Body of pancreas (tissue), 4 donors: ENCODE measurements around the gene ADAMTS17. TPM values are rescaled to one million over a fixed set of nuclear protein-coding genes. Genes with fewer than 3 reads are reported as not detected.

Experiments
- ATAC-seq: fragments of 150-250 bp; one replicate; pipeline ENCODE4 v1.9.1; 2016
- DNase-seq, 4 donors: peaks; one replicate each; pipeline ENCODE4 v3.0.0-alpha.2; 2019
- H3K27ac ChIP-seq, 4 donors: fragments of 200-600 bp; sonication (generic); 1 replicate in 3 of 4; 2 replicates in 1 of 4; pipeline versions ENCODE4 v1.5.1 to v1.6.1; 2016 to 2019; ENCODE audit warnings: mild to moderate bottlenecking in 1 of 4, mixed read lengths in 1 of 4, moderate library complexity in 1 of 4
- H3K27me3 ChIP-seq, 2 donors: fragments of 200-600 bp; sonication (generic); one replicate each; pipeline ENCODE4 v1.6.0; 2016; ENCODE audit warnings: mild to moderate bottlenecking in 1 of 2
- H3K36me3 ChIP-seq, 2 donors: fragments of 200-600 bp; sonication (generic); replicated peaks in 1 of 2; 2 replicates each; pipeline ENCODE4 v1.5.1; 2016; ENCODE audit warnings: low read depth in 2 of 2; ENCODE audit not compliant: insufficient read depth in 1 of 2
- H3K4me1 ChIP-seq: fragments of 200-600 bp; sonication (generic); one replicate; pipeline ENCODE4 v1.6.0; 2016
- H3K4me3 ChIP-seq, 2 donors: fragments of 200-600 bp; sonication (generic); 1 replicate in 1 of 2; 2 replicates in 1 of 2; pipeline ENCODE4 v1.5.1; 2016 to 2019
- H3K9me3 ChIP-seq, 3 donors: fragments of 200-600 bp; sonication (generic); 1 replicate in 2 of 3; 2 replicates in 1 of 3; pipeline ENCODE4 v1.5.1; 2016
- CTCF ChIP-seq, 7 experiments: fragments of 450-650 bp in 4 of 7; fragments of 200-600 bp in 3 of 7; sonication (generic) in 3 of 7; IDR thresholded peaks; one replicate each; pipeline ENCODE4 v1.5.1; 2016 to 2019; ENCODE audit warnings: antibody characterized with exemption in 7 of 7
- POLR2A ChIP-seq, 3 donors: fragments of 450-650 bp; IDR thresholded peaks; one replicate each; pipeline ENCODE4 v1.6.1; 2016; ENCODE audit warnings: antibody characterized with exemption in 3 of 3, mild to moderate bottlenecking in 2 of 3
- WGBS, 2 donors: methylation state at CpG; one replicate each; pipeline ENCODE4 v1.1.5; 2017; 5-methylcytosine and 5-hydroxymethylcytosine counted together
- intact Hi-C: fragments of 100-400 bp; cut with DNase I; formaldehyde crosslinking; loops from one replicate; pipeline ENCODE4 v1.15.1; 2023
- total RNA-seq, 2 donors: library from RNA; depleted of rRNA; stranded (reverse); fragments of >200 nt; gene quantifications; one replicate each; pipeline ENCODE4 v1.1.0, GENCODE V29; 2016

Gene ADAMTS17
- total RNA-seq, 2 donors from 2014 or later = 24.6 to 26.0 TPM

GRCh38 chr15:99984491-99985243 is 357.1 kb downstream of the ADAMTS17 start:
- no peak overlapping the region for H3K27ac ChIP-seq
- no peak for ATAC-seq
- no peak overlapping the region for H3K4me3 ChIP-seq
- H3K4me1 ChIP-seq = peaks cover 21% of the 10 kb centered on the region
- intact Hi-C loops = no loop called here
- H3K36me3 ChIP-seq = no peaks in the 10 kb centered on the region
- no peak for TF ChIP-seq POLR2A (IDR thresholded peaks at IDR 0.05)
- TF ChIP-seq CTCF (IDR thresholded peaks at IDR 0.05) = no peak
- no peaks in the 10 kb centered on the region for H3K9me3 ChIP-seq
- no peak for DNase-seq
- no peaks in the 10 kb centered on the region for H3K27me3 ChIP-seq
- WGBS, 2 donors = 95 to 98% methylated on average over 12 to 18 of the region's 18 CpGs

DNA sequence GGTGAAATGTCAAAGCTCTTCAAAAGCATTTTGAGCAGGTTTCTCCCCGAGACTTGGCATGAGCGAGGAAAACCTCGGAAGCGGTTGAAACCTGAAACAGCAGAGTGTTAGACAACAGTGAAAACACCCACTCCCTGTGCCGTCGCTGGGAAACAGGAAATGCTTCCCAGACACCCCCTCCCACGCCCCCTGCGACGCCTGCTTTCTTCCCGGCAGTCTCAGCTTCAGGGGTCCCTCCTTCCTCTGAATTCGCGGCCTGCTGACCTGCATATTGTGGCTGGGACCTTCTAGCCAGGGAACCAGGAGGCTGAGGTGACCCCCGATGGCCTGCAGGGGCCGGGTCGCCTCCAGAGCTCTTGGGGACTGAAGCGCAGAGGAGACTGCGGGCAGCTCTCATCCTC is 357.9 kb downstream of the ADAMTS17 start:
- Histone ChIP-seq H3K27me3 (no peaks in the 10 kb centered on the region), H3K27ac (no peak overlapping the region), H3K9me3 (no peaks in the 10 kb centered on the region), H3K4me3 (no peak overlapping the region), H3K4me1 (peaks cover 21% of the 10 kb centered on the region), H3K36me3 (no peaks in the 10 kb centered on the region)
- no peak for ATAC-seq
- TF ChIP-seq POLR2A (IDR thresholded peaks at IDR 0.05) (no peak), CTCF (IDR thresholded peaks at IDR 0.05) (no peak)
- intact Hi-C loops = no loop called here
- DNase-seq = no peak
- 62 to 86% methylated on average over 17 of the region's 17 CpGs for WGBS, 2 donors

- DNase-seq (no peak), ATAC-seq (no peak)
- Histone ChIP-seq H3K4me3 (no peak overlapping the region), H3K27me3 (no peaks in the 10 kb centered on the region), H3K4me1 (peaks cover 21% of the 10 kb centered on the region), H3K36me3 (no peaks in the 10 kb centered on the region), H3K27ac (no peak overlapping the region), H3K9me3 (no peaks in the 10 kb centered on the region)
- WGBS, 2 donors = 62 to 88% methylated on average over 10 to 15 of the region's 15 CpGs
- intact Hi-C loops = no loop called here
- TF ChIP-seq CTCF (IDR thresholded peaks at IDR 0.05) (no peak), POLR2A (IDR thresholded peaks at IDR 0.05) (no peak)
These were observed 358.4 kb downstream of the ADAMTS17 start for GRCh38 chr15:99983171-99983885.

GRCh38 chr15:99982662-99983061 is 359.1 kb downstream of the ADAMTS17 start:
- DNase-seq (no peak), ATAC-seq (no peak)
- H3K27me3 ChIP-seq = no peaks in the 10 kb centered on the region
- no peaks in the 10 kb centered on the region for H3K36me3 ChIP-seq
- H3K9me3 ChIP-seq = no peaks in the 10 kb centered on the region
- no peak for TF ChIP-seq CTCF (IDR thresholded peaks at IDR 0.05)
- TF ChIP-seq POLR2A (IDR thresholded peaks at IDR 0.05) = no peak
- peaks cover 21% of the 10 kb centered on the region for H3K4me1 ChIP-seq
- no peak overlapping the region for H3K4me3 ChIP-seq
- no peak overlapping the region for H3K27ac ChIP-seq
- 86% methylated on average over 4 of the region's 4 CpGs for WGBS, 2 donors
- intact Hi-C loops = no loop called here
